HG03354 (cell line): ENCODE data around the gene MAN1A2.

Experiments
- ATAC-seq: cut with Tn5 transposase; IDR thresholded peaks from one replicate; pipeline ENCODE4 v1.9.1; 2021; ENCODE audit warnings: mild to moderate bottlenecking; ENCODE audit not compliant: unreplicated experiment, poor library complexity, severe bottlenecking

MAN1A2 gene

DNA sequence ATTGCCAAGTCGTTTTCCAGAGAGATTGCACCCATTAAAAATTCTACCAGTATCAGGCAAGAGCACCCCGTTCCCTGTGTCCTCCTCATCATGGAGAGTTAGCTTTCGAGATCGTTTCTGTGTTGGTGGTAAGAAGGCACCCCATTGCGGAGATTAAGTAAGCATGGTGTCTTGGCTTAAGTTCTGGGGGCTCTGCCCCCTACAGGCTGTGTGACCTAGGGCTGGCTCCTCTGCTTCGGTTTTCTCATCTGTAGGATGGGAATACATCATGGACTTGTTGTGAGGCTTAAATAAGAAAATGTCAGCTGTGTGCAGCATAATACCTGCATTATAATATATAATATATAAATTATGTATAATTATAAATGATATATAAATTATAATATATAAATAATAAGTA is 201.8 kb downstream of the MAN1A2 start:
- ATAC-seq, result no peak

DNA sequence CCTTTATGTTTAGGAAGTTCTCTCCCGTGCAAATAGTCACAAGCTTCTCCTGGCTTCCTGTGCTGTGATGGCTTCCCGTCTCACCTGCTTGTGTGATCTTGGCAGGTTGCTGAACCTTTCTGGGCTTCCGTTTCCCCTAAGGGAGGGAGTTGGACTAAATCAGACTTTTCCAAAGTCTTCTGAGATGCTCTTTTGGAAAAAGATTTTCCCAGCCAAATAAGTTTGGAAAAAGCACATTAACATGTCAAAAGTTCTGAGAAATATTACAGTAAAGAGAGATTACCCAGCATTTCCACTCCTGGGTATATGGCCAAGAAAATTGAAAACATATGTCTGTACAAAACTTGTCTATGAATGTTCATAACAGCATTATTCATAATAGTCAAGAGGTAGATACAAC is 202.6 kb downstream of the MAN1A2 start:
- ATAC-seq, result no peak

DNA sequence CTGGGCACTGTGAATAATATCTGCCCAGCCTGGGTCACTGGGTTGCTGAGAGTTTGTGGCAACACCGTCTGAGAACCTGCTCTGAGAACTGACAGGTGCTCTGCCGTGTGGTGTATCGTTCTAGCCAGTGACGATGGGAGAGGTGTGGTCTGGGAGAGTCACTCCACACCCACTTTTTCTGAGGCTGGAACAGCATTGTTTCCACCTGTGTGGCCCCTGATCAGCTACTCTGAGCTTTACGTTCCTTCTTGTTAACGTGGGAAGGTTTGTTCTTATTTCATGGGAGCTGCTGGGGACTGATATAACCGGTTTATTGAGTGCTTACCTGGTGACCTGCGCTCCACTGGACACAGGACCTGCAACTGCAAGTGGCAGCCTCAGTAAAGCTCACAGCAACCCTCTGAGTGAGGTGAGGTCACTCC is 203.8 kb downstream of the MAN1A2 start:
- ATAC-seq, result no peak

DNA sequence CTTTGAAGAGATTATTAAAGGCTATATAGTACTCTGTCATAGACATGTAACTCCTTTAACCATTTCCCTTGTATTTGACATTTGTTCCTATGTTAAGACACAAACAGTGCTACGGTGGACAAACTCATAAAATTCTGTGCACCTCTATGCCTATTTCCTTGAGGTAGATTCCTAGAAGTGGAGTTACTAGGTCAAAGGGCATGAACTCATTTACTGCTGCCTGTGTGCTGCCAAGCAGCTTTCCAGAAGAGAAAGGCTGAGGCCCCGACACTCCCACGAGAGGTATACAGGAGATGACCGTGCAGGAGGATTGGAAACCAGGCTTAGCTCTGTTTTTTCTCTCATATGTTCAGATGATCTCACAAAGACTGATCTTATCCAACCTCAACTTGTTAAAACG is 204.2 kb downstream of the MAN1A2 start:
- no peak for ATAC-seq

DNA sequence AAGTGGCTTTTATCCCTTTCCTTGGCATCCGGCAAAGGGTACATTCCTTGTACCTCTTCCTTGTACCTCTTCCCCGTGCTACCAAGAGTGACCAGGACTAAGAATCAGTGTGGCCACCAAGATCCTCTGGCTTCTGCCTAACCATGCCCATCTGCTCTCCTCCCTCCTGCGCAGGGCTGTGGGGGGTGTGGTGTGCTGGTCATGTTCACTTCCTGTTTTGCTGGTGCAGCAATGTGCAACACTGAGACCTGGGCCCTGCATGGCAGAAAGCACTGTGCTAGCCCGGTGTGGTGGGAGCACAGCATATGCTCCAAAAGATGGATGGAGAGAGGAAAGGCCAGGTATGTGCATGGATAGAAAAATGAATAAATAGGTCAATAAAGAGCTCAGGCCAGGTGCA is 205.3 kb downstream of the MAN1A2 start:
- no peak for ATAC-seq

DNA sequence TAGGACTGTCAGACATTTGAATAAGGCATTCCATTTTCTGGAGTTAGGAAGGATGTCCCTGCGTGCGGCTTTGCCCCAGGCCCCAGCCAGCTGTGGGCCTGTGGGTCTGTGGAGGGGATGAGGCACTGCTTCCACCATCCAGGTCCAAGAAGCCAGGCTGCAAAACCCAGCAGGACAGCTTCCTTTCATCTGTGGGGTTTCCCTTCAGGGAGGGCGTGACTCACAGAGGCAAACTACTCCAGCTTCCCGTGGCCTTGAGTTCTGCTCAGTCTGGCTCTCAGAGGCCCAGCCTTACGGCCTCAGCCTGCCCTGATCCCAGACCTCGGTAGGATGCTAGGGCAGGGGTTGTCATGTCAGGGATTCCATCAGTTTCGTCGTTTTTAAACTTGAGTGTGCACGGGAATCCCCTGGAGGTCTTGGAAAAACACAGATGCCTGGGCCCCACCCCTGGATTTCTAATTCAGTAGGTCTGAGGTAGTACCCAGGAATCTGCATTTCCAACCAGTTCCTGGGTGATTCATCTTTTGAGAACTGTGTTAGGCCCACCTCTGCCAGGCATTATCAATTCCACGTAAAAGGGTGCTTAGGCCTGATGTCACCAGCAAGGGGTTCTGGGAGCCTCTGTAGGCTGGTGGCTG is 206.3 kb downstream of the MAN1A2 start:
- no peak for ATAC-seq

DNA sequence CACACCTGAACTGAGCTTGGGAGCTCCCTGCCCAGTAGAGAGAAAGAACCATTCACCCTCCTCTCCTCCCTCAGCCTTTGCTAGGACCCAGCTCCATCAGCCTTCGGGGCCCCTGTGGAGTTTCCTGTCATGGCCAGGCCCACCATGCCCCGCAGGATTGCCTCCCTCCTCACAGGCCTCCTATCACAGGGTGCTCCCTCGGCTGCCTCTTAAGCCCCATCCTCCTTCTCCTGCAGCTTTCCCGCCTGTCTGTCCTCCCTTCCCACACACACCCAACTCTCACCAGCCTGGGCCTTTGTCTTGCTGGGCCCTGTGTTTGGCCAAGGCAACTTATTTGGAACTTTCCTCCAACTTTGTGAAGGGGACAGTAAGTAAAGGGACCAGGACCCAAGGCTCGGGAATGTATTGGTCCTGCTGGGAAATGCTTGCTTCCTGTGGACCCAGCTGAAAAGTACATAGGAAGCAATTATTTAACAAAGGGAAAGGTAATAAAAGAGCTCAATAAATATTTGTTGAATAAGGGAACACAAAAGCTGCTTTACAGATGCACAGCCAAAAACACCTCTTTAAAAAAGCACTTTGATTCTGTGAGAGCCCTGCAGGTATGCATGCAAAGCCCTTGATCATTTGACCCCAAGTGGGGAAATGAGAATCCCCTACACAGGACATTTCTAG is 207.0 kb downstream of the MAN1A2 start:
- no peak for ATAC-seq

DNA sequence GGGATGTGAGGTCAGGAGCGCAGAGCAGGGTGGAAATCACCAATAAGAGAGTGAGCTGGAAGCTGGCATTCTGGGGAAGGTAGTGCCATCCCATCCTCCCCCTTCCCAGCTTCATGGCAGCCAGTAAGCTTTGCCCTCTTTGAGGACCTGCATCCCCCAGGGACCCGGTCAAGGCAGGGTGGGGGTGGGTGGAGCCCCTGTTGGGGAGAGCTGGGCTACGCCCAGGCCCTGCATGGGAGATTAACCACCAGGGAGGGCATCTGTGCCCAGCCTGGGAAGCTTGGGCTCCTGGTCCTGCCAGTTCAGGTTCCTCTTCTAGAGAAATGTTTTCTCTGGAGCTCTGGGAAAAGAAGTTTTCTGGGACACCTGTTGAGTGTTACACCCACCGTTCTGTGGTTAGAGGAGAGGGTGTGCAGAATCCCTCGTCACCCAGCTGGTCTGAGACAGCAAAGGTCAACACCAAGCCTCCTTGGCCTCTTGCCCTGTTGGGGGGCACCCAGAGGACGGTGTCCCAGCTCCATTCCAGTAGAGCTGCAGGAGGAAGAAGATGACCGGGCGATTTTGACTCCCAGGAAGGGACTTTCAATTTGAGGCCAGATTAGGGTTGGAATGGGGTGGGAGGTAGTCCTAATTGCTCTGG is 208.5 kb downstream of the MAN1A2 start:
- ATAC-seq, result no peak

DNA sequence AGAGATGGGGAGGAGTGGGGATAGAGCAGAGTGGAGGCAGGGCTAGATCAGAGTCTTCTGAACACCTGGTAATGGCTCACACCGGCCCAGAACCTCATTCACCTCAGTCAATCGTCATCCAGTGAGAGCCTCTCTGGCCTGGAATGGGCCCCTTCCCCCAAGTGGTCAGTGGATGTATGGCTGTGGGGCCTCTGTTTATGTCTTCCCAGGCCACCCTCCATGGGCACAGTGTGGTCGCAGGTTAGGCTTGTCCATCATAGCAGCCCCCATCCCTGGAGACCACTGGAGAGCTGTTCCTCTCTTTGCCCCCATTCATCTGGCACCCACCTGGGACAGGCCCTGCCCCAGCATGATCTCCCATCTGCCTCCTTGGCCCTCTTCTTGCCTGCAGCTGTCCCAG is 209.0 kb downstream of the MAN1A2 start:
- no peak for ATAC-seq

DNA sequence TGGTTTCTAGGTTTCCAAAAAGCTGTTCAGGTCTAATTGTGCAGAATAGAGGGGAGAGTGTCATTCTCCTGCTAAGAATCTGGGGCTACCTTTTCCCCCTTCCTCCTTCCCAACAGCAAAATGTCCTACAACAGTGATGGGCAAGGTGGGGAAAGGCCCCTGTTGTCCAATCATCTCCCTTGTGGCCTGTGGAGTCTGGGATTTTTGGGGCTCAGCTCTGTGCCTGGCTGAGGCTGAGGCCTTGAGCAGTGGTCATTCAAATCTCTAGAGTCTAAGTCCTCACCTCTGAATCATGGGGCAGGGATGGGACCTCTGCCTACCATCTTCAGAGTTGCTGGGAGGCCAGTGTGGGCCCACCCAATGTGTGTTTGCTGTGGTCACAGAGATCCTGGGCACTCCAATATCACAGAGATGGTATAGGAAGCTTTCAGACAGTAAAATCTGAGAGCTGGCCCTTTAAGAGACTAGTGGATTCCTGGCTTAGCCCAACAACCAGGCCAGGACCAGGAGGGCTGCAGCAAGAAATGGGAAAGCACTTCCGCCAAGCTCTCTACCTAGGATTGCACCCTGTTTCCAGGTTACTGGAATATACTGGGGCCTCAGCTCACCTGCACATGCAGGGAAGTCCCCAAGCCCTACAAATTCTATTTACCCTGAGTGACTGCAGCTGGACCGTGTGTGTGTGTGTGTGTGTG is 210.1 kb downstream of the MAN1A2 start:
- ATAC-seq, result no peak

DNA sequence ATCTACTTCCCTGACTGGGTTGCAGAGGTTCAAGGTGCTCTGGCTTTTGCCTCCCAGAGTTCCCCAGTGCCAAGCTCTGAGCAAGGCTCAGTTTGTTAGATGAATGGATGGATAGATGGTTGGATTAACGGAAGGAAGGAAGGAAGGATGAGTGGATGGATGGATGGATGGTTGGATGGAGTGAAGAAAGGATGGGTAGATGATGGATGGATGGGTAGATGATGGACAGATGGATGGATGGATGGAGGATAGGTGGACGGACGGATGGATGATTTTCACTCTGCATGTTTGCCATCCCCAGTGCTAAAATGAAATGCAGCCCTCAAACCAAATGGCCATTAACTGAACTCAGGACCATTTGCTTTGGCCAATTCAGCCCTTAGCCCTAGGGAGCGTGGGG is 211.2 kb downstream of the MAN1A2 start:
- no peak for ATAC-seq
